Dermis microvascular lymphatic vessel endothelial cell (primary cell): Measurements from ENCODE around the gene KITLG. TPM values are rescaled to one million over a fixed set of nuclear protein-coding genes. Genes with fewer than 3 reads are reported as not detected.
A peak's percentile ranks its signal among the peaks of the same experiment; 100 is the strongest.
"Not testable (repeated sequence)": the region's sequence is repeated elsewhere in the genome, so short reads cannot be mapped to it uniquely, and the experiment has no call there.

ENCODE experiments used
- DNase-seq, 2 donors: peaks; one replicate each; pipeline versions ENCODE4 v3.0.0 to v3.0.0-alpha.2; 2010; ENCODE audit warnings: low read depth in 2 of 2
- total RNA-seq: library from RNA; depleted of rRNA; stranded (reverse); fragments of >200 nt; gene quantifications from 2 replicates; pipeline ENCODE4 v1.2.1, GENCODE V29; 2014

The KITLG gene
- total RNA-seq, 1 donor from 2014 or later = 7.7 TPM

GRCh38 chr12:88576866-88577265 lies 3.4 kb downstream of the KITLG start:
- no peak for DNase-seq

DNA sequence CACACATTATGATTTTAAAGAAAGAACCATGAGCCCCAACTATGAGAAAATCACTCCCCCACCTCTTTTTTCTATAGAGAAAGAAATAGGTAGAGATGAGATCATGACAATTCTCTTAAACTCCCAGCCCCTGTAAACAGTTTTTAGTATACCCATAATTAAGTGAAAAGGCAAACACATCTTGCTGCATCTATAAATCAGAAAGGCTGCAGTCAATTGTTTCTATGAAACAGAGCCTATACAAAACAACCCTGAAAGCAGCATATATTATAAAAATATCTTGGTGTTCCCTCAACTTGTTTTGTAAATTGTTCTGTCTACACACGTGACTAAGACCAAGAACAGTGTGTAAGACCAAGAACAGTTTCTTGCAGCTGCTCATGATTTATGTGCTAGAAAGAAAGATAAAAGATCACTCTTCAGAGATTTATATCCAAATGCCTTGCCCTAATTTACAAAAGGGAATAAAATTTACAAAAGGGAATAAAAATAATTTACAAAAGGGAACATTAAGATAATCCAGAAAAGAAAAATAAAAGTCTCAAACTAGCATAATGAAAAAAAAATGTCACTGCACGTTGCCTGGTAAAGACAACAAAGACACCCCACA lies 4.8 kb downstream of the KITLG start:
- no peak for DNase-seq

DNA sequence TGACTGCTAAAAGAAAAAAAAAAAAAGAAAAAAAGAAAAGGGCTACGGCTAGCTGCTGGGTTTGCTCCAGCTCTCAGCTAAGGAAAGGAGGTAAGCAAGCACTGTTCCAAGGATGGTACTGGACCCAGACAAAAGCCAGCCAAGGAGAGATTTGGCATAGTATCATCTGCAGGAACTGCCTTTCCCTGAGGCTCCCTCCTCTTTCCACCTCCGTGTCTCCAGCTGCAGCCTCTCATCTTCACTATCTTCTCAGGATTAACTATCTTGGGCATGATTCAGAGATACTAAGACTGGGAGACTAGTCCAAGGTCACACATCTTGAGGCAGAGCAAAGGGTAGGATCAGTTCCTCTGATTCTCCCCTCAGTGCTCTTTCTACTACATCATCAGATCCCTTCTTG lies 6.0 kb downstream of the KITLG start:
- DNase-seq = no peak

DNA sequence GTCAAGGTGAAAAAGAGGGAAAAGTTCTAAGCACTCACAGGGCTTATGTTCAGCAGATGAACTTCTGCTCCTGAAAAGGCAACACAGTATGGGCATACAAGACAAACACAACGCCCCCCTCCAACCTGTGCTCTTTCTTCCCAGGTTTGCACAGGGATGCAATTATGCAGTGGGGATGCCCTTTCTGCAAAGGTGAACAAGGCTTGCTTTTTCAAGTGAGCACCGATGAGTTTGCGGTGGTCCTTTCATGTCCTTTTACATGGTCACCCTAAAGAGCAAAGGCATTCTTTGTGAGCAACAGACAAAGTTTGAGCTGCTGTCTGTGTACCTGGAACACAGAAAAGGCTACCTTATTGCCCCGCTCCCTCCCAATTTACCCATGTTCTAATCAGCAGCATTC lies 6.7 kb downstream of the KITLG start:
- DNase-seq = no peak

GRCh38 chr12:88572781-88573549 lies 7.3 kb downstream of the KITLG start:
- DNase-seq = no peak

GRCh38 chr12:88571543-88571942 lies 8.7 kb downstream of the KITLG start:
- DNase-seq = no peak

DNA sequence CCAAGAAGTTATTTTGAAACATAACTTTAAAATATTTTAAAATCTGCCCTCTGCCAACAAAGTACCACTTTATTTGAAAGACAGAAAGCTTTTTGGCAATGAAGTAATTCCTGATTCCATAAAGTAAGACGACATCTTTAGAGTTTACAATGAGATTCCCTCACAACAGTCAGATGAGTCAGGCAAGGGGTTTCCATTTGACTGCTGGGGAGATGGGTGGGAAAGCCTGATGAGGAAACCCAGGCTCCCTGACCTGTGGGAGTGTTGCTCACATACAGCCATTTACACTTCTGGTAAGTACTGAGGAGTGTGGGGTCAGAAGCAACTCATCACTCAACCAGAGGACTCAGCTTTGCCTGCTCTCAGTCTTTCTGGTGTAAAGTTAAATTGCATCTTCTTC lies 10.2 kb downstream of the KITLG start:
- DNase-seq = peak in 1 of 2 donors; percentile 27

GRCh38 chr12:88566430-88566829 lies 13.8 kb downstream of the KITLG start:
- DNase-seq = no peak

DNA sequence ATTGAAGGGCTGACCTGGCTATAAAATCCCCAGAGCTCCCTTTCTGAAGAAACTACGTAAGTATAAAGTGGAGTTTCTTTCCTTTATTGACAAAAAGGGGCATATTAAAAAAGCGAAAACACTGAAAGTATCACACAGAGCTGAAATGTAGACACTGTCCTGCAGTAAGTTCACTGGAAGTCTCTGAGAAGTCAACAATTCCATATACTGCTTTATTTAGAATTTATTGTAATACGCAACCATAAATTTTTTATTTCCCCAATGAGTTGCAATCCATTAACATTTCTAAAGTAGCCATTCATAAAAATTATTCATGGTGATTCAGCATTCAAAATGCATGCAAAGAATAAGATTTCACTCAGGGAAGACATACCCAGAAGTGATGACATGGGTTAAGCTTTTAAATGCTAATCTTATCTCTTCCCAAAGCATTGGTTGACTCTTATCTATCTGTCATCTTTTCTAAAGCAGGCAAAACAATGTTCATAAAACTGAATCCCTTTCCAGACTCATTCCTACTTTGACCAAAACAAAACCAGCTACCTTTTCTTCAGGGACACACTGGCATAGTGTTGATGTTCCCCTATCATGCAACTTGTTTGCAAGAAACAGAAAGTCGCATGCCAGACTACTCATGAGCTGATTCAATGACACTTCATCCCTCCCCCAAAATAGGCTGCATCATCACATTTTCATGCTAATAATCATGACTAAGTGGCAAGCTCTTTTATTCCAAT lies 17.3 kb downstream of the KITLG start:
- no peak for DNase-seq

- no peak for DNase-seq
Measured at GRCh38 chr12:88562151-88562550, 18.1 kb downstream of the KITLG start.

GRCh38 chr12:88559772-88560171 lies 20.5 kb downstream of the KITLG start:
- peak in 1 of 2 donors; percentile 71 for DNase-seq

GRCh38 chr12:88559199-88559598 lies 21.1 kb downstream of the KITLG start:
- no peak for DNase-seq

GRCh38 chr12:88558340-88558867 lies 21.9 kb downstream of the KITLG start:
- DNase-seq = no peak

DNA sequence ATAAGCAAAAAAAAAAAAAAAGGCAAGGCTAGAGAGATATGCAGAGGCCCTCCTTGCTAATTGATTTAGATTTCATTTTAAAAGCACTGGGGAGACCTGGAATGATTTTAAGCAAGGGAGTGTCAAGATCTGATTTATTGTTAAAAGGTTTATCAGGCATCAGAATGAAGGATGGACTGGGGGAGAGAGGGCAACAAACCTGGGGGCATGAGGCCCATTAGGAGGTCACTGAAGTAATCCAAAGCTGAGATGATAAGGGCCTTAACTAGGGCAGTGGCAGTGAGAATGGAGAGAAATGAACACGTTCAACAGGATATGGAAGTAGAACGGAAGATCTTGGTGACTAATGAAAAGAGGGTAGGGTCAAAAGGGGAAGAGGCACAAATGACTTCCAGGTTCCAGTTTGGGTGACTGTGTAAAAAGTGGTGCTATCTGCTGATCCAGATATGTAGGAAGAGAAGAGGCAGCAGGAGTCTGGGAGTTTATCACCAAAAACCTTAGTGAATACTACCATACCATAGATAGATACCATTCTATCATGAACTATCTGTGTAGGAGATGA lies 24.0 kb downstream of the KITLG start:
- DNase-seq = no peak

DNA sequence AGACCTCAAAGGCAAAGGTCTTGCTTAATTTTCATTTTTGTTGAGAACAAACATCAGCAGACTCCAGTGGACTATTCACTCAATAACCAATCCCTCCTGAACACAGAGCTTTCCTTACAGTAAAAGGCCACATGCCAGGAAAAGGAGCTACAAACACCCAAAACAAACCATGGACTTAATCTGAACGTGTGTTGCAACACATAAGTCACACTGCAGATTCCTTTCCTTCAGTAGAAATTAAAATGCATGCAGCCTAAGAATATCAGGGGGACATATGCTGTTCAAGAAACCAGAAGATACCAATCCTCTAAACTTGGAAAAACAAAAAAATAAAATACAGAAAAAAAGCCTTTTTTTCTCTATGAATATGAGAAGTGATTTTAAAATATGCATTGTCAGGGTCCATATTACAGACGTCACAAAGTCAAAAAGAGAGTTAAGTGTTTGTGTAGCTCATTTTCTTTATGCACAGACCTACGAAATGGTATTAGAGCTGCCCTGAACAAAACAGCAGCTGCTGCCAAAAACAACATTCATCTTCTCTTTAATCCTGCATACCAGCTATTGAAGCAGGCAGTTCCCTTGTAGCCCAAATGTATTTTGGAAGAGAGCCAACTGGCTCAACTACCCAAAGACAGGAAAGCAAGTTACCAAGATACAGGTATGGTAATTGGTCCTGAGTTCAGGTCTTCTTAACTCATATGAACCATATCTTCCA lies 26.2 kb downstream of the KITLG start:
- peak; percentile 47 to 85 for DNase-seq

DNA sequence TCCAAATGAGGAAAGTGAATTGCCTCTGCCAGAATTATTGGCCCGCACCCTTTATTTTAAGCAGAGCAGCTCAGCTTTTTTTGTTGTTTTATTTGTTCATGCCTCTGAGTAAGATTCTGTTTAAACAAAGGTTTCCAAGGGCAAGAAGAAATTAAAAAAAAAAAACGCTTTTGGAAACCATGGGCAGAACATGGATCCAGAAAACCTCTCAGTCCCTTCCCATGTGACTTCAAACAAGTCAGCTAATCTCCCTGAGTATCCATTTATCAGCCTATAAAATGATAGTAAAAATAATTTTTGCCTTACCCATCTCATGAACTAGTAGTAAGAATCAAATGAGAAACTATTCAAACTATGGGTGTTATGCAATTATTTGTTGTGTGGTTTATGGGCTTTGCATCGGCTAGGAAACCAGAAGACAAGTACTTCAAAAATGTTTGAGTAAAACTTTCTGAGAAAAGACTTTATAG lies 27.6 kb downstream of the KITLG start:
- DNase-seq = no peak

DNA sequence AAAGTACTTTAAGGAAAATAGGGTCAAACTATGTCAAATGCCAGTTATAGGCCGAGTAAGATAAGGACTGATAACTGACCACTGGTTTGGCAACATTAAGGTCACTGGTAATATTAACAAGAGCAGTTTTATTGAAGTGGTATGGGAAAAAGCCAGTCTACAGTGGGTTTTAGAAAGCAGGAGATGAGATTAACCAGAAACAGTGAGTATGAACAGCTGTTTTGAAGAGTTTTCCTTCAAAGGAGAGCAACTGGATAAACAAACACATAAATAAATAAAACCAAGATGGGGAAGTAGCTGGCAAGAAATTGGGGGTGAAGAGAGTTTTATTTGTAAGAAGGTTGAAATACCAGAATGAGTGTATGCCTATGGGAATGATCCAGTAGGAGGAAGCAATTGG lies 30.3 kb downstream of the KITLG start:
- peak in 1 of 2 donors; percentile 35 for DNase-seq

DNA sequence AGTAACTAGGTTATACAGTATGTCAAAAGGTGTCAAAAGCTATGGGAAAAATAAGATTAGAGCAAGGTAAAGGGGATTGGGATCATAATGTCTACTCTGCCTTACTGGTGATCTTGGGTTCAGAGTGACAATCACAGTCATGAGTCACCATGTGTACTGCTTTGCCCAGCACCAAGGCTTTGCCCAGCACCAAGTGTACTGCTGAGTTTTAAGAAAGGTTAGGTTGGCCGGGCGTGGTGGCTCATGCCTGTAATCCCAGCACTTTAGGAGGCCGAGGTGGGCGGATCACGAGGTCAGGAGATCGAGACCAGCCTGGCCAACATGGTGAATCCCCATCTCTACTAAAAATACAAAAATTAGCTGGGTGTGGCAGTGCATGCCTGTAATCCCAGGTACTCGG lies 32.3 kb downstream of the KITLG start:
- not testable (repeated sequence) for DNase-seq

DNA sequence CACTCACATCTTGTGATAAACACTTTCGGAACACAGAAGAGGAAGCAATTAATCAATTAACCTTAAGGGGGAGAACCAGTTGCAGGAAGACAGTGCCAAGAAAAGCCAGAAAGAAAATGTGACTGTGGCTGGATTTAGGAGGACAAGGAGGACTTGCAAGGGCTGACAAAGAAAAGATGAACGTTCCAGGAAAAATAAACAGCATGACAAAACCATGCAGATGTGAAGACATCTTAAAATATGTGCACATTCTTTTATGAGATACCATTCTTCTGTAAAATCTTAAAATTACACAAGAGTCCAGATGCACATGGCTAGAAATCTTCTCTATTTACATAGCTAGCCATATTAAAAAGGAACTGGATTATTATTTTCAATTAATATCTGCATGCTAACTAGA lies 33.4 kb downstream of the KITLG start:
- DNase-seq = no peak

DNA sequence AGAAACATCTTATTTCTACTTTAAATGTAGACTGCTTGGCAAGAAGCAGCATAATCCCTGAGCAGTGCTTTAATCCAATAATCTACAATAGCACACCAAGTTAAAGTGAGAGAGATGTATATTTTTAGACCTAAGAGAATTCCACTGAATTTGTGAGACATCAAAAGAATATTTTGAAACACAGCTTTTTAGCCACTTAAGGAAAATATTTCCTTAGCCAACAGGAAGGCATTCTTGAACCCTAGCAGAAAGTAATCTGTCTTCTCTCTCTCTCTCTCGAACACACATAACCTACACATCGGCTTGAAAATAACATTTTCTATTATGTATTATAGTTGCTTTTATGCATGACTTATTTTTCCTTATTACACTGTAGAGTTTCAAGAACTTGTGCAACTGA lies 34.0 kb downstream of the KITLG start:
- DNase-seq = no peak
